ENCODE measurements around the gene NBR1. TPM values are rescaled to one million over a fixed set of nuclear protein-coding genes. Genes with fewer than 3 reads are reported as not detected.
"Not testable (repeated sequence)": the region's sequence is repeated elsewhere in the genome, so short reads cannot be mapped to it uniquely, and the experiment has no call there.

The NBR1 gene
- total and polyA plus RNA-seq, 2 experiments from 2014 or later: 12.6 to 36.8 TPM

- TF ChIP-seq, protein P1, sequence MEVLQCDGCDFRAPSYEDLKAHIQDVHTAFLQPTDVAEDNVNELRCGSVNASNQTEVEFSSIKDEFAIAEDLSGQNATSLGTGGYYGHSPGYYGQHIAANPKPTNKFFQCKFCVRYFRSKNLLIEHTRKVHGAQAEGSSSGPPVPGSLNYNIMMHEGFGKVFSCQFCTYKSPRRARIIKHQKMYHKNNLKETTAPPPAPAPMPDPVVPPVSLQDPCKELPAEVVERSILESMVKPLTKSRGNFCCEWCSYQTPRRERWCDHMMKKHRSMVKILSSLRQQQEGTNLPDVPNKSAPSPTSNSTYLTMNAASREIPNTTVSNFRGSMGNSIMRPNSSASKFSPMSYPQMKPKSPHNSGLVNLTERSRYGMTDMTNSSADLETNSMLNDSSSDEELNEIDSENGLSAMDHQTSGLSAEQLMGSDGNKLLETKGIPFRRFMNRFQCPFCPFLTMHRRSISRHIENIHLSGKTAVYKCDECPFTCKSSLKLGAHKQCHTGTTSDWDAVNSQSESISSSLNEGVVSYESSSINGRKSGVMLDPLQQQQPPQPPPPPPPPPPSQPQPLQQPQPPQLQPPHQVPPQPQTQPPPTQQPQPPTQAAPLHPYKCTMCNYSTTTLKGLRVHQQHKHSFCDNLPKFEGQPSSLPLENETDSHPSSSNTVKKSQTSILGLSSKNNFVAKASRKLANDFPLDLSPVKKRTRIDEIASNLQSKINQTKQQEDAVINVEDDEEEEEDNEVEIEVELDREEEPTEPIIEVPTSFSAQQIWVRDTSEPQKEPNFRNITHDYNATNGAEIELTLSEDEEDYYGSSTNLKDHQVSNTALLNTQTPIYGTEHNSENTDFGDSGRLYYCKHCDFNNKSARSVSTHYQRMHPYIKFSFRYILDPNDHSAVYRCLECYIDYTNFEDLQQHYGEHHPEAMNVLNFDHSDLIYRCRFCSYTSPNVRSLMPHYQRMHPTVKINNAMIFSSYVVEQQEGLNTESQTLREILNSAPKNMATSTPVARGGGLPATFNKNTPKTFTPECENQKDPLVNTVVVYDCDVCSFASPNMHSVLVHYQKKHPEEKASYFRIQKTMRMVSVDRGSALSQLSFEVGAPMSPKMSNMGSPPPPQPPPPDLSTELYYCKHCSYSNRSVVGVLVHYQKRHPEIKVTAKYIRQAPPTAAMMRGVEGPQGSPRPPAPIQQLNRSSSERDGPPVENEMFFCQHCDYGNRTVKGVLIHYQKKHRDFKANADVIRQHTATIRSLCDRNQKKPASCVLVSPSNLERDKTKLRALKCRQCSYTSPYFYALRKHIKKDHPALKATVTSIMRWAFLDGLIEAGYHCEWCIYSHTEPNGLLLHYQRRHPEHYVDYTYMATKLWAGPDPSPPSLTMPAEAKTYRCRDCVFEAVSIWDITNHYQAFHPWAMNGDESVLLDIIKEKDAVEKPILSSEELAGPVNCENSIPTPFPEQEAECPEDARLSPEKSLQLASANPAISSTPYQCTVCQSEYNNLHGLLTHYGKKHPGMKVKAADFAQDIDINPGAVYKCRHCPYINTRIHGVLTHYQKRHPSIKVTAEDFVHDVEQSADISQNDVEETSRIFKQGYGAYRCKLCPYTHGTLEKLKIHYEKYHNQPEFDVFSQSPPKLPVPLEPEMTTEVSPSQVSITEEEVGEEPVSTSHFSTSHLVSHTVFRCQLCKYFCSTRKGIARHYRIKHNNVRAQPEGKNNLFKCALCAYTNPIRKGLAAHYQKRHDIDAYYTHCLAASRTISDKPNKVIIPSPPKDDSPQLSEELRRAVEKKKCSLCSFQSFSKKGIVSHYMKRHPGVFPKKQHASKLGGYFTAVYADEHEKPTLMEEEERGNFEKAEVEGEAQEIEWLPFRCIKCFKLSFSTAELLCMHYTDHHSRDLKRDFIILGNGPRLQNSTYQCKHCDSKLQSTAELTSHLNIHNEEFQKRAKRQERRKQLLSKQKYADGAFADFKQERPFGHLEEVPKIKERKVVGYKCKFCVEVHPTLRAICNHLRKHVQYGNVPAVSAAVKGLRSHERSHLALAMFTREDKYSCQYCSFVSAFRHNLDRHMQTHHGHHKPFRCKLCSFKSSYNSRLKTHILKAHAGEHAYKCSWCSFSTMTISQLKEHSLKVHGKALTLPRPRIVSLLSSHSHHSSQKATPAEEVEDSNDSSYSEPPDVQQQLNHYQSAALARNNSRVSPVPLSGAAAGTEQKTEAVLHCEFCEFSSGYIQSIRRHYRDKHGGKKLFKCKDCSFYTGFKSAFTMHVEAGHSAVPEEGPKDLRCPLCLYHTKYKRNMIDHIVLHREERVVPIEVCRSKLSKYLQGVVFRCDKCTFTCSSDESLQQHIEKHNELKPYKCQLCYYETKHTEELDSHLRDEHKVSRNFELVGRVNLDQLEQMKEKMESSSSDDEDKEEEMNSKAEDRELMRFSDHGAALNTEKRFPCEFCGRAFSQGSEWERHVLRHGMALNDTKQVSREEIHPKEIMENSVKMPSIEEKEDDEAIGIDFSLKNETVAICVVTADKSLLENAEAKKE (CRISPR knock-in tag; IDR thresholded peaks at IDR 0.05): no peak
- TF ChIP-seq EZH2phosphoT487 (IDR thresholded peaks at IDR 0.05; ENCODE audit: unreplicated experiment) (no peak), CTCF (conservative IDR thresholded peaks at IDR 0.05; ENCODE audit: low read depth in 2 of 2) (no peak), JUNB (IDR thresholded peaks at IDR 0.05; ENCODE audit: unreplicated experiment) (no peak)
Observed at GRCh38 chr17:43126911-43127290, 44.1 kb upstream of the NBR1 start (continued).

DNA sequence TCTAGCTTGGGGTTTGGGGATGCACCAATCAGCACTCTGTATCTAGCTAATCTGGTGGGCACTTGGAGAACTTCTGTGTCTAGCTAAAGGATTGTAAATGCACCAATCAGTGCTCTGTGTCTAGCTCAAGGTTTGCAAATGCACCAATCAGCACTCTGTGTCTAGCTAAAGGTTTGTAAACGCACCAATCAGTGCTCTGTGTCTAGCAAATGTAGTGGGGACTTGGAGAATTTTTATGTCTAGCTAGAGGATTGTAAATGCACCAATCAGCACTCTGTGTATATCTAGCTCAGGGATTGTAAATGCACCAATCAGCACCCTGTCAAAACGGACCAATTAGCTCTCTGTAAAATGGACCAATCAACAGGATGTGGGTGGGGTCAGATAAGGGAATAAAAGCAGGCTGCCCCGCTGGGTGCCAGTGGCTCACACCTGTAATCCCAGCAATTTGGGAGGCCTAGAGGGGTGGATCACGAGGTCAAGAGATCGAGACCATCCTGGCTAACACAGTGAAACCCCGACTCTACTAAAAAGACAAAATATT lies 43.6 kb upstream of the NBR1 start:
- H3K4me3 ChIP-seq; H3F3A ChIP-seq (replicated peaks; ENCODE audit: low read depth); H3K4me1 Mint-ChIP-seq; H3K27ac Mint-ChIP-seq; H3K27me3 ChIP-seq (ENCODE audit: insufficient read depth); ATAC-seq; DNase-seq (ENCODE audit: low spot score); H3K27ac ChIP-seq (ENCODE audit: low read depth); H2AFZ ChIP-seq; H3K4me2 ChIP-seq; H3K9me2 ChIP-seq (ENCODE audit: insufficient read depth); H3K9me3 Mint-ChIP-seq; H4K20me1 ChIP-seq (replicated peaks; ENCODE audit: insufficient read depth); H3K4me1 ChIP-seq (ENCODE audit: insufficient read depth); H3K36me3 ChIP-seq (ENCODE audit: insufficient read depth): not testable (repeated sequence)
- peaks cover 40% of the 10 kb centered on the region for H3K36me3 Mint-ChIP-seq (ENCODE audit: low read depth)
- H3K79me2 ChIP-seq (replicated peaks; ENCODE audit: insufficient read depth): peaks cover 26% of the 10 kb centered on the region
- H3K27me3 Mint-ChIP-seq (ENCODE audit: insufficient read depth, low read depth, poor library complexity): peaks cover 24% of the 10 kb centered on the region
- H3K4me3 Mint-ChIP-seq: peak overlapping the region; percentile 56

Data from GM23338 (cell line).